ENCODE results near the gene PACS2.

GRCh38 chr14:105273062-105273461 is 41.5 kb upstream of the PACS2 start:
- no peak for TF ChIP-seq CTCF (IDR thresholded peaks at IDR 0.05; ENCODE audit: low read depth, low read length)
- TF ChIP-seq POLR2A (IDR thresholded peaks at IDR 0.05; ENCODE audit: extremely low read depth, insufficient read length): no peak
- no peak for TF ChIP-seq MAX (IDR thresholded peaks at IDR 0.05; ENCODE audit: low read depth, low read length)
